HL-60/S4 (cell line): Measurements from ENCODE around the gene SLC8A3.

Experiments
- in situ Hi-C: fragments of 300-500 bp; cut with MboI; formaldehyde crosslinking; loops from 2 replicates; pipeline ENCODE4 v1.14.3; 2022; ENCODE audit warnings: low sequenced_read_pairs

Gene SLC8A3

DNA sequence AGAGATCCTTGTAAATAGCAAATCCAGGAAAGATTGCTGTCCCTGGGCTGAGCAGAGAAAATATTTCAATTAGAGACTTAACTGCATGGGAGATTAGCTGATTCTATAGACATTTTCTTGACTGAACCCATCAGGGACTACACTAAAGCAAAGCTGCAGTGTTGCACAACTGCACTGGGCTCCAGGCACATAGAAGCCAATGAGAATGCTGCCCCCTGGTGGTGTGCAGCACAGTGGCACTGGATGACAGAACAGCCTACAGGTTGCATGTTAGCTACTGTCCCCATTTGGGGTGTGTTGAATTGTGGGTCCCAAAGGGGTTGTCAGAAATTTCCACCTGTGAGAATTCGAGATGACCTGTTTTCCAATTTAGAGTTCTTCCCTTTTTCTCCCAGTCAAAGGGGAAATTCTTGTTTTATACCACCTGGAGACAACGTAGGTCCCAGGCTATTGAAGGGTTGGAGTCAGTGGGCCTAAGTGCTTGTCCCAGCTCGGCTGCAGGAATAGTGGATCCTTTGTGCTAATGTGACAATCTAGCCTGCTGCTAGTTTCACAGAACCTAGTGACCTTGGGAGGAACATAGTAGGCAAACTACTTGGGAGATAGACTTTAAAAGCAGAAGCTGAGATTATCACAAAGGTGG is 114.7 kb downstream of the SLC8A3 start:
- in situ Hi-C loops, result no loop called here

DNA sequence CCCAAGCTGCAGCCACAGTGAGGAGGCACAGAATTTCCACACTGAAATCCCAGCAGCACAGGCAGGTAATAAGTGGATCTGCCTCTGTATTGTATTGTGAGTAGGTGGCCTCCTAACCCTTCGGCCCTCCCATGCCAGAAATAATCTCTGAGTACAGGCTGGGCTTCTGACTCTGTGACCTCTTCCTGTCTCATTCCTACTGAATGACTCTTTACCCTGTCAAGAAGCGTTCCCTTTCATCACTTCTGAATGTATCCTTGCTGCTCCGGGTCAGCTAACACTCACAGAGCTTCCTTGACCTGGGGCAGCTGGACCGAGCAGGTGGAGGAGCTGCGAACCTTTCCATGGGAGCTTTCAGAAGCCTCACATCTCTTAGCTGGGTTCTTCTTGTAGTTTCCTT is 119.6 kb downstream of the SLC8A3 start:
- in situ Hi-C loops, result no loop called here

DNA sequence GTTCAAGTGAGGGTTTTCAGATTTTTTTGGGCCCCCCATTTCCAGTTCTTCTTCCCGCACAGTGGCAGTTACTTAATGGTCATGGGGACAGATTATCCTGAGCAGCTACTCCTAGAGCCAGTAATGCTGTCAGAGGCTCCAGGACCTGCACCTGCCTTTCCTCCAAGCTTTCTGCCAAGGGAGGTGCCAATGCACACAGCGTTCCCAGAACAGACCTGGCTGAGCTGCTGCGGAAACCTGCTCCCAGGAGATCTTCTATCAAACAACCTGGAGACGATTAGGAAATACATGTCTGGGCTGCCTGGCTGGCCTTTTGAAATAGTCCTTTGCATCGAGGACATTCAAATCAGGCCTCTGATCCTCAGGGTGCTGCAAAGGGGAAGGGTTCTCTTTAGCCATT is 120.9 kb downstream of the SLC8A3 start:
- in situ Hi-C loops, result no loop called here

DNA sequence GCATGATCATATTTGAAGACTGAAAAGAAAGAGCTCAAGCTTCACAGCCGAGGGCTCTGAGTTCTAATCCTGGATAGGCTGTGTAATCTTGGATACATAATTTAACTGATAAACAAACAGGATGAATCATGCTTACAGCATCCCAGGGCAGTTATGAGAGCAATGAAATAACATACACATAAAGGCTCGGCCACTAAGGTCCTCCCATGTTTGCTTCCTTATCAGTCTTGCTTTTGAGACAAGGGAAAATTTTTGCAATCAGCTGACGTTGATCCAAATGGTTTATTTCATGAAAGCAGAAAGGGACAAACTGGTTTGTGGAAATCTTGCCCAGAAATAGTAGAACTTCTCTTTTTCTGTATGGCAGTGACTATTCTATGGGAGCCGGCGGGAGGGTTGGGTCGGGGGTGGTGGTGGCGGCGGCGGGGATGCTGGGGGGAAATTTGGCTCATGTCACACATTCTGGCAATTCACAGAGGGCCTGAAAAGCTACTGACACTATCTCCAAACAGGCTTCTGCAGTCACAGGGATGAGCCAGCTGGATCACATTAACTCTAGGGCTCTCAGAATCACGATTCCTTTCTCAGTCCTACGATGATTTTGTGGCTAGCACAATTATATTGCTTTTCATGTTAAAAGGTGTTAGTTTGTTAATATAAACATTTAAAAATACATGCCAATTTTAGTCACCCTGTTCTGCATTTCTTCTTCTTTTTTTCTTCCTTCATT is 124.5 kb downstream of the SLC8A3 start:
- in situ Hi-C loops, result no loop called here

DNA sequence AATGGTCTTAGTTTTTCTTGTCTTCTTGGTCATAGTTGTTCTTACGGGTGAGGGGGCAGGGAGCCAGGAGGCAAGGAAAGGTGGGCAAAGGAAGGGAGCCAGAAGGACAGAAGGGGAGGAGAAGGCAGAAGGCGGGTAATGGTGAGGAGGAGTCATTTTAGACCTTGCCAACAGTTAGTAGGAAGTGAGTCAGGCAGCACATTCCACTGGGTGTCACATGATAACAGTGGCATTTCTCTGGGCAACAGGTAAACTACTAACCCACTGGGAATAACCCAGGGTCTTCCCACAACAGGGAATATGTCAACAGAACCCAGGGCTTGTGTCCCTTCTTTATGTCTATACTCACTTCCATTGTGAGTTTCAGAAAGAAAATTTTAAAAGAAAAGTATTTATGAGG is 127.6 kb downstream of the SLC8A3 start:
- in situ Hi-C loops, result no loop called here

DNA sequence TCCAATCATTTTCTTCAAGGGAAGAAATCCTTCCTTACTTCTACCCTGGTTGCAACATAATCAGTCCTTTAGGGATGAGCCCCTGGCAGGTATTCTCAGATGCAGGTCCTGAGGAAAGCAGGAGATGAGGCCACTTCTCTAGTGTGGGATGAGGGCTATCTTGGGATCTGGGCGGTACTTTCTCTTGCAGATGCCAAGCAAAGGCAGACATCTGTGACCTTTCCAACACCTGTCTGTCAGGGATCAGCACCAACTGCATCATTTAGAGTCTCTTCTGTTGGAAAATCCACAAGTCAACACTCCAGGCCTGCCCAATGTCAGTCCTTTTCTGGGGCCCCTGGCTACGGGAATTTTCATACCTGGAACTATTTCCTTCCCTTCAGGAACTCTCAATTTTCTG is 129.2 kb downstream of the SLC8A3 start:
- in situ Hi-C loops, result no loop called here

DNA sequence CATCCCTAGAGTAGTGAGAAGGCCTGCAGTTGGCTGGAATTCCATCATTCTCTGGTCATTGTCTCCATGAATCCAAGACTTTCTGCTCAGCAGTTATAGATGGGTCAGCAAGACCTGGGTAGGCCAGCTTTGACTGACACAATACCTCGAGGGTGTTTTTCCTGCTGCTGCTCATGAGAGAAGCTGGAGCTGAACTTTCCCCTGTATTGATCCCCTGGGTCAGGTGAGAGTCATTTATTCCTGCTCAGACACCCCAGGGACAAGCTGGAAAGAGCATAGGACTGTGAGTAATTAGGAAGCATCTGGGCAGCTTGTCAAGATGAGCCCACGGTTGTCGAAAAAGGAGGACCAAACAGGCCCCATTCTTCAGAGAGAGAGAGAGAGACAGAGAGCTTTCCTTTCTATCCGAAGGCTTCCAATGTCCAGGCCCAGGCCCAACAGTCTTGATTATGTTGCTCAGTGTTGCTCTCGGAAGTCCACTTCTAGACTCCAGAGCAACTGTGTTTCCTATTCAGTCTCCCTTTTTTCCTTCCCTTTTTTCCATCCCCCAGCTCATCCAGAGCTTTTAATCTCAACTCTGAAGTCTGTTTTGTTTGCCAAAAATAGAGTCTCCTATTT is 131.1 kb downstream of the SLC8A3 start:
- in situ Hi-C loops, result no loop called here

DNA sequence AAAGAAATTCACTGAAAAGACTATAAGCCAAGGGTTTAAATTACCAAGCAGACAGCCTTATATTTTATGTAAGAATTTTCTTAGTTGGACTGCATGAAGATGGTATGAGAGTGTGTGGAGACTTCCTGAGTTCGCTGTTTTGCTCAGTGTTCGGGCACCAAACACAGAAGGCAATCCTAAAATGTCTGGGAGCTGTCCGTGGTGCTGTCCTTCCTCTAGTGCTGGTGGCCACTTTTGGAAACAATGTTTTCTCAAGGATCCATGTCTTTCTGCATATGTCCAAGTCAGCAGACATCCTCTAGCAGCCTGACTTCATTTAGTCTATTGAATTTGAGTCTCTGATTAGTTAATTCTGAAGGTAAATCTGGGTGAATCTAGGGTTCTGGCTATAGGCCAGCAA is 135.8 kb downstream of the SLC8A3 start:
- in situ Hi-C loops, result no loop called here

DNA sequence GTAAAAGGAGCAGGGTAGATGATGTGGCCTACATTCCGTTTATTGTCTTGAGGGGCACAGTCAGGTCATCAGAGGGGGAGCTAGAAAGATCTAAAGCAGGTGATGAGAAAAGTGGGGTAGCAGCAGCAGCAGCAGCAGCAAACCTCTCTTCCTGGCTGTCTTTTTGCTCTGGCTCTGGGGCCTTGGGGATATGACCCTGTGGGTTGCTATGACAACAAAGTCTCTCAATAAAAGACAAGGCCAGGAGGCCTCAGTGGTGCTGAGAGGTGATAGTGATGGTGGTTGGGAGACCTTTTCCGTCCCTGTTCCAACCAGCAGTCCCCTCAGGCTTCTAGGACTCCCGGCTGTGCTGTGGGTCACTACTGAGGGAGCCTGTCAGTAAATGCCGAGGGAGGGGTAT is 138.6 kb downstream of the SLC8A3 start:
- in situ Hi-C loops, result no loop called here

DNA sequence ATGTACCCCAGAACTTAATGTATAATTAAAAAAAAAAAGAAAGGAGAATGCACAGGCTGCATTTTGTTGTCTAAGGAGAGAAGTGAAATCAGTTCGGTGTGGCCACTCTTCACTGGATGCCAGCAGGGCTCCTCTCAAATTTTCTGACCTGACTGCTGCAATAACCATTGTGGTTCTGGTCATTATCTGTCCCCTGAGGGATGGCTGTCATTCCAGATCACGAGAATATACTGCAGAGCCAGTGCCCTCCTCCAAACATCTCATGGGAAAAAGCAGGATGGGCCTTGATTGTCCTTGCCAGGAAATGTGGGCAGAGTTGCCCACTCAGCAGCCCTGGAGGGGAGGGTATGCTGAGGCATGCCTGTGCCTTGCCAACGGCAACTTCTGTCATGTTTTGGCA is 139.1 kb downstream of the SLC8A3 start:
- in situ Hi-C loops, result no loop called here

DNA sequence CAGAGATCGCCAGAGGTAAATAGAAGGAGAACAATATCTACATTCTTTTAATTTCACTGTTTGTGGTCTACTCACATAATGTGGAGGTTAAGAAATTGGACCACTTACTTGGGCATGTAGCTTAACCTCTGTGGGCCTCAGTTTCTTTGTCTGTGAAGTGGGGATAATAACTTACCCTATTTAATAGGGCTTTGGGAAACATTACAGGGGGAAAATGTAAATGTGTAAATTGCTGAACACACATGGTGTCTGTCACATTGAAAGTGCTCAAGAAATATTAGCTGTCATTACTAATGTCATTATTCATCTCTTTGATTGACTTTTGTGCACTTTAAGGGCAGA is 140.5 kb downstream of the SLC8A3 start:
- in situ Hi-C loops, result no loop called here

DNA sequence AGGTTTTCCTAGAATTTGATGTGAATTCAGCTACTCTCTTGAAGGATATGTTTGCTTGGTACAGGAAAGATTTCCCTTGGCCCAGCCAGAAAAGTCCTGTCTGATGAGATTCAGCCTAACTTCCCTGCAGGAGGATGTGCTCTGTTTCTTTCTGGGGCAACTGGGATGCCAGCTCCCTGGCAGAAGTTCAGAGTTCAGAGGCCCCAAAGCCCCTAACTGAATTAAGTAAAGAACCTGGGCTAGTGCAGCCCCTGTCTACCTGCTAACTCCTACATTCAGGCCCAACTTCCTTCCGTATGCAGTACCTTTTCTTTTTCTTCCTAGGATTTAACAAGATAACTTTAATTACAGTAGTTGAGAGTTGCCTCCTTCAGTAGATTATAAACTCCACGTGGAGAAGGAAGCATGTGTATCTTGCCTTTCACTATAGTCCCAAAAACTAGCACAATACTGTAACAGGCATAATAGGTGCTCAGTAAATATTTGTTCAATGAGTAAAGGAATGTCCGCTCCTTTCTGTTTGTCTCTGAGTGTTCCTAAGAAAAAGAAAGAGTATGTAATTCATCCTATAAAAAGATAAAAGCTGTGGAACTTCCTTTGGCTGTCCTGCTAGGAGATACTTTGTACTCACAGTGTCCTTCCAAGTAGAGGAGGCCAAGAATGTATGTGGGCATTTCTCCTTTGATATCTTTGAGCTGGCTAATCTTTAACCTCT is 141.0 kb downstream of the SLC8A3 start:
- in situ Hi-C loops, result no loop called here

DNA sequence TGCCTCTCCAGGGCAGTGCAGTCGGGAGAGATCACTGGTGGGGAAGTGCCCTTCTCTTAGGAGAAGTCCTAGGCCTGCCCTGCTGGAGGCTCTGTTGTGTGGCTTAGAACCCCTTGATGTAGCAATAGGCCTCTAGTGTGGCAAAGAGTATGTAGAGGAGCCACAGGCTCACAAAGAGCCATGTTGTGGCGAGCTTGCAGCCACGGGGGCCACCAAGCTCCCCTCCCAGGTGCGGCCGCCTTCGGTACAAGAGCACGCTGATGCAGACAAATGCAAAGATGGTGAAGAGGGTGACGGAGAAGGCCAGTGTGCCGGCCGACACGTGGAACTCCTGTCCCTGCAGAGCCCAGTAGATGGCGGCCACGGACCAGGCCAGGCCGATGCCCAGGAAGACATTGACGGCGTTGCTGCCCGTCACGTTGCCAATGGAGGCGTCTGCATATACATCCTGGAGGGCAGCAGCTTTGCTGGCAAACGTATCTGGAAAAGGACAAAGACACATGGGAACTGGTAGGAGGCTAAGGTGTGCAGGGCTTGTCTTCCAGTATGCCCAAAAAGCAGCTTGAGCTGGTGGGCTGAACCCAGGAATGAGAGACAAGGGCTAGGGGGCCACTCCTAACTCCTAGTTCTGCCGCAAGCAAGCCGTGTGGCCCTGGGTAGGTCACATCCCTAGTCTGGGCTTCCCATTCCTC is 142.8 kb downstream of the SLC8A3 start:
- in situ Hi-C loops, result no loop called here

DNA sequence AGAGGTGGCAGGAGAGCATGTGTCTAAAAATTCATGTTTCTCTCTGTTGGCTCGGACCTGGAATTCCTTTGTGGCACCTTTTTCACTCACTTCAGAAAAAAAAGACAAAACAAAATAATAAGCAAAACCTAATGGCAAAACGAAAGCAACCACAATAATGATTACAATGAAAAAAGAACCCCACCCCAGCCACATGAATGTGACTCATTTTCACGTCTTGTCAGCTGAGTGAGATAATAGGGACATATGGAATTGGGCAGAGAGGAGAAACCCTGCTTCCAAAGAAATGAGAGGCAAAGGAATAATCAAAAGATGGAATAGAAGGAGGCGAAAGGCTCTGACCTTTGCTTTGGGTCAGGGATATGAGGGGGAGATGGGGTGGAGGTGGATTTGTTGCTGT is 143.4 kb downstream of the SLC8A3 start:
- in situ Hi-C loops, result no loop called here

DNA sequence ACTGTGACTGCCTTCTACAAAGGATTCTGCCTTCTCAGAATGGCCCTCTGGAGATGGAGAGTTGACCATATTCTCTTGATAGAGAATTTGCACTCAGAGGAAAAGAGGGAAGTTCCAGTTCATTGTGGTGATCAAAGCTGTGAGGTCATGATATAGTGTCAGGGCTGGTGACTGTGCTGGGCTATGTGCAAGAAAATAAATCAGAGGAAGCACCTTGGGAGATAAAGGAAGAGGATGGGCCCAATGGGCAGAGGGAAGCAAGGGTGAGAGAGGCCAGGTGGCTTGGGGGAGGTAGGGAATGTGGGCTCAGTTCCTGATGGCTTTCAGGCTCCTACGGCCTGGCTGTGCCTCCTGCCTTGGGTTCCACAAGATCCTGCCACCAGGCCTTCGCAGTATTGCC is 145.8 kb downstream of the SLC8A3 start:
- in situ Hi-C loops, result no loop called here

DNA sequence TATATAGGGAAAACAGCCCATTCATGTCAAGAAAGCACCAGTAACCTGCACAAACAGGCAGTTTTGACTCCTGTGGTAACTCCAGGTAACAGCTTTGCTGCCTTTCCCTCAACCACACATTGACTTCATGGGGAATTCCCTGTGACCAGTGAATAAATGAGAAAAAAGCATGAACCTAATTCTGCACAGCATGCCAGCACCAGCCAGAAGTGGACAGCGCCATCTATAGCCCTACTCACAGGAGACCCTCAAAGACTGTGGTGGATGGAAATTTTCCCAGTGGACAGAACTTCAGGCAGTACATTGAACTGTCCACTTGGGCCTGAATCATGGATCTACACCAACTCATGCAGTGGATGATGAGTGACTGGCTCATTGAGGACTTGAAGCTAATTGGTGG is 152.1 kb downstream of the SLC8A3 start:
- in situ Hi-C loops, result no loop called here

DNA sequence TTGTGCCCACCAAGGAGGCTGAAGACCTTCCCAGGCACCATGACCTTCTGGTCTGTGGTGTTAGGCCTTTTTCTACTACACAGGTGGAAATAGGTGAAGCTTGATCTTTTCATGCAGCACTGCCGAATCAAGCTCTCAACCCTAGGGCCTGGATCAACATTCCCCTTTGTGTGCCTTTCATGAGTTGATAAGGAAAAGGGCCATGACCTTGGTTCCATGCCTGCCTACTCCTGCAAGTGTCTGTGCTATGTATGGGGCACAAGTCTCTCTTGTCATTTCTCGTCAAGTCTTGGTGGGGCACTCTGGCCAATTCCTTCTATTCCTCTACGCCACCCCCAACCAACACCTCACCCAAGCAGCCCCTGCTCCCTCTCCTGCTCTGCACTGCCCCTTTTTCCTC is 154.5 kb downstream of the SLC8A3 start:
- in situ Hi-C loops, result no loop called here

DNA sequence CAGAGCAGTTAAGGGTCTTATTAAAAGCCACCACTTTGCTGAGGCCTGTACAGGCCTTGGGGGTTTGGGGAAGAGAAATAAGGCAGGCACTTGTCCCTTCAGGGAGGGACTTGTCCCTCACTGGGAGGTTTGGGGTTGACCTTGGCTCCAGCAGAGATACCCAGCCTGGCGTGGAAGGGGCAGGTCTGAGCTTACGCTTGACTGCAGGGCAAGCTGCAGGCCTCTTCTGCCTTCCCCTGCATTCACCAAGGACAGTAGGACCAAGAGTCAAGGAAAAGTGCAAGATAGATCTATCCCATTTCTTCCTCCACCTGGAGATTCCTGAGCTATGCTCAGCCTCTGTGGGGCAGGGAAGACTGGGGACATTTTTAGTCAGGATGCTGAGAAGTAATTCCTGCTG is 155.2 kb downstream of the SLC8A3 start:
- in situ Hi-C loops, result no loop called here

DNA sequence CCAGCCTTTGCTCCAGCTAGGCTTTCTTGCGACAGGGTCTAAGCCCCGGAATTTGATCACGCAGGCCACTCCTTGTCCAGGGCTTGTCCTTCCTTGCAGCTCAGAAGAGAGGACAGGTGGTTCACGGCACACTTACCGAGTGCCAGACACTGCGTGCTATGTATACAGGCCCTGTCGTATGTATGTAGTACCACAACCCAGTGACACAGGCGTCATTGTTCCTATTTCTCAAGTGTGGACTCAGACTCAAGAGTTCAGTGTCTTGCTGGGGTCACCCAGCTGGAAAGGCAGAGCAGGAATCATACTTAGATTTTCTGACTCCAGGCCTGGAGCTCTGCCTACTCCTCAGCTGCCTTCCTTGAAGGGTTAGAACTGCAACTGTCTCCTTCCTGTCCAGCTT is 155.6 kb downstream of the SLC8A3 start:
- in situ Hi-C loops, result no loop called here

DNA sequence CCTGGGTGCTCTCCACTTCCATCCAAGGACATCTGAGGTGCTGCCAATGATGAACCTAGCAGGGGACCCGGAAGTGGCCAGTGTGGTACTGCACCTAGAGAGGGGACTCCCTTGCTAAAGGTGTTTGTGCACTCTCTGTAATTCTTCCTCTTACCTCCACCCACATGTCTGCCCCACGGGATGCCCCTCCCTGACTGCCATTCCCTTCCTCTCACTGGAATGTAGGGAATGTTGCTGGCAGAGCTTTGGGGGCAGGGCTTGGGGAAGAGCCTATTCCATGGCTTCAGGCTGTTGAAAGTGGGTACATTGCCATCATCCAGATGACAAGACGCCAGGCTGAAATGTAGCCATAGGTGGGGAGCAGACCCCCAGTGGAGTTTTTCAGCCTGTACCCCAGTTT is 156.3 kb downstream of the SLC8A3 start:
- in situ Hi-C loops, result no loop called here

DNA sequence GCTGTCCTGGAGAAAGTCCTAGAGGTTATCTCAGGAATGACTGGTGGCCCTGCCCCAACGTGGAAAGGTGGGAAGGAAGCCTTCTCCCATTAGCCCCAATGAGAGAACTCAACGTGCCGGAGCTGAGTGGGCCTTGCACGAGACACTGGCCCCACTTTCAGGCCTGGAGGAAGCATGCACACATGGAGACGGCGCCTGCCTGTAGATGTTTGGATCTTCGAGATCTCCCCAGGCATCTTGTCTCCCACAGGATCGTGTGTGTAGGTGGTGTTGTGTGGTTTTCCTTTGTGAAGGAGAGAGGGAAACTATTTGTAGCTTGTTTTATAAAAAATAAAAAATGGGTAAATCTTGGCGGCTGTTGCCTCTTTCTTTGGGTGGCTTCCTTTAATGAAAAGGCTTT is 156.7 kb downstream of the SLC8A3 start:
- in situ Hi-C loops, result no loop called here
